ENCODE measurements around the gene TMEM183A. TPM values are rescaled to one million over a fixed set of nuclear protein-coding genes. Genes with fewer than 3 reads are reported as not detected.

Gene TMEM183A
- total and polyA plus RNA-seq, 9 of the 15 experiments (the other 6 are each of a cell fraction or from before 2014, with no cell fraction given), result 23.4 to 190 (median 124) TPM

- TF ChIP-seq ZBTB40 (IDR thresholded peaks at IDR 0.05) (peak; percentile 35; the same call in 1 of the 2 replicates), ZBTB40 (CRISPR knock-in tag; IDR thresholded peaks at IDR 0.05) (no peak), SNRNP70 (optimal IDR thresholded peaks at IDR 0.05; ENCODE audit: low read depth, low read length) (no peak), CEBPG (CRISPR knock-in tag; IDR thresholded peaks at IDR 0.05) (0 out of 2 replicates have a peak, but pooled peaks have one; percentile 24), CEBPG (tag; conservative IDR thresholded peaks at IDR 0.05 in 1 of 2, IDR thresholded peaks at IDR 0.05 in 1 of 2) (no peak)
These were observed 40.9 kb upstream of the TMEM183A start (continued) for GRCh38 chr1:202966006-202966898.
